Neural cell (in vitro differentiated cells): Measurements from ENCODE around the gene NGEF. TPM values are rescaled to one million over a fixed set of nuclear protein-coding genes. Genes with fewer than 3 reads are reported as not detected.

ENCODE experiments used
- H2AFZ ChIP-seq: fragments of 200-600, 300-800 bp; sonication (generic), shearing (Covaris generic); 2 replicates; pipeline ENCODE4 v1.6.0; 2014; ENCODE audit warnings: low read depth, mild to moderate bottlenecking, antibody characterized with exemption, low read length, moderate library complexity
- H3F3A ChIP-seq: fragments of 200-600 bp; shearing (Covaris generic); 2 replicates; pipeline ENCODE4 v1.6.1; 2016; ENCODE audit warnings: mild to moderate bottlenecking, moderate library complexity, mixed read lengths, antibody characterized with exemption, low read length; ENCODE audit not compliant: insufficient read depth, poor library complexity, severe bottlenecking
- H3K27ac ChIP-seq: fragments of 200-600, 300-800 bp; sonication (generic), shearing (Covaris generic); 2 replicates; pipeline ENCODE4 v1.5.1; 2014; ENCODE audit warnings: mild to moderate bottlenecking, low read length, moderate library complexity
- H3K27me3 ChIP-seq: fragments of 300-800, 200-600 bp; sonication (generic), shearing (Covaris generic); 2 replicates; pipeline ENCODE4 v1.6.0; 2014; ENCODE audit warnings: mild to moderate bottlenecking, low read depth, low read length, moderate library complexity; ENCODE audit not compliant: insufficient read depth
- H3K36me3 ChIP-seq: fragments of 300-800, 200-600 bp; sonication (generic), shearing (Covaris generic); 2 replicates; pipeline ENCODE4 v1.5.1; 2014; ENCODE audit warnings: mild to moderate bottlenecking, antibody characterized with exemption, low read length, moderate library complexity; ENCODE audit not compliant: insufficient read depth
- H3K4me2 ChIP-seq: fragments of 300-800, 200-600 bp; sonication (generic), shearing (Covaris generic); 2 replicates; pipeline ENCODE4 v1.6.0; 2014; ENCODE audit warnings: mild to moderate bottlenecking, low read length
- H3K4me3 ChIP-seq: fragments of 300-800, 200-600 bp; sonication (generic), shearing (Covaris generic); 2 replicates; pipeline ENCODE4 v1.5.1; 2014; ENCODE audit warnings: mild to moderate bottlenecking, low read length, moderate library complexity
- H3K79me2 ChIP-seq: fragments of 200-600 bp; shearing (Covaris generic); replicated peaks from 2 replicates; pipeline ENCODE4 v1.6.0; 2014; ENCODE audit warnings: mild to moderate bottlenecking, low read length, moderate library complexity; ENCODE audit not compliant: insufficient read depth
- H3K9ac ChIP-seq: fragments of 300-800, 200-600 bp; sonication (generic), shearing (Covaris generic); 2 replicates; pipeline ENCODE4 v1.6.1; 2016; ENCODE audit warnings: mild to moderate bottlenecking, low read length, mixed read lengths
- H3K9me2 ChIP-seq: fragments of 200-600 bp; shearing (Covaris generic); 2 replicates; pipeline ENCODE4 v1.6.1; 2016; ENCODE audit warnings: mild to moderate bottlenecking, low read length, mixed read lengths; ENCODE audit not compliant: insufficient read depth
- H3K9me3 ChIP-seq: fragments of 200-600, 300-800 bp; sonication (generic), shearing (Covaris generic); 2 replicates; pipeline ENCODE4 v1.6.1; 2016; ENCODE audit warnings: mild to moderate bottlenecking, mixed run types, low read length, moderate library complexity, mixed read lengths
- H4K20me1 ChIP-seq: fragments of 200-600 bp; shearing (Covaris generic); 2 replicates; pipeline ENCODE4 v1.6.1; 2016; ENCODE audit warnings: mild to moderate bottlenecking, mixed run types; ENCODE audit not compliant: insufficient read depth
- CTCF ChIP-seq: fragments of 450-650 bp; IDR thresholded peaks from 2 replicates; pipeline ENCODE4 v1.5.1; 2014; ENCODE audit warnings: antibody characterized with exemption, mild to moderate bottlenecking, moderate library complexity; ENCODE audit not compliant: poor library complexity, severe bottlenecking
- EP300 ChIP-seq: fragments of 450-650 bp; conservative IDR thresholded peaks from 2 replicates; pipeline ENCODE4 v1.6.1; 2014; ENCODE audit warnings: antibody characterized with exemption, mild to moderate bottlenecking, moderate library complexity; ENCODE audit not compliant: poor library complexity, severe bottlenecking
- EZH2 ChIP-seq: fragments of 200-600, 300-800 bp; shearing (Covaris generic), sonication (generic); IDR thresholded peaks from 2 replicates; pipeline ENCODE4 v1.6.1; 2014; ENCODE audit warnings: antibody characterized with exemption, low read length, borderline replicate concordance, mild to moderate bottlenecking; ENCODE audit not compliant: insufficient read depth, poor library complexity, severe bottlenecking
- MXI1 ChIP-seq: fragments of 450-650 bp; conservative IDR thresholded peaks from 2 replicates; pipeline ENCODE4 v1.6.1; 2014; ENCODE audit warnings: antibody characterized with exemption, mild to moderate bottlenecking; ENCODE audit not compliant: poor library complexity, severe bottlenecking
- POLR2AphosphoS5 ChIP-seq: IDR thresholded peaks from 2 replicates; pipeline ENCODE4 v1.6.1; 2012
- RAD21 ChIP-seq: fragments of 450-650 bp; conservative IDR thresholded peaks from 2 replicates; pipeline ENCODE4 v1.6.1; 2014; ENCODE audit warnings: antibody characterized with exemption, mild to moderate bottlenecking, moderate library complexity
- SMC3 ChIP-seq: fragments of 450-650 bp; conservative IDR thresholded peaks from 2 replicates; pipeline ENCODE4 v1.6.1; 2014; ENCODE audit warnings: antibody characterized with exemption, mild to moderate bottlenecking, moderate library complexity; ENCODE audit not compliant: poor library complexity
- TAF1 ChIP-seq: IDR thresholded peaks from 2 replicates; pipeline ENCODE4 v1.6.1; 2012; ENCODE audit warnings: low read depth
- polyA plus RNA-seq: library from polyadenylated mRNA; depleted of rRNA; stranded (reverse); fragments of >200 nt; gene quantifications from 2 replicates; pipeline ENCODE4 v1.2.3, GENCODE V29; 2014
- TF ChIP-seq, protein P1 (sequence below): IDR thresholded peaks from 2 replicates; pipeline ENCODE4 v1.6.1; 2012; ENCODE audit warnings: borderline replicate concordance

NGEF gene
- polyA plus RNA-seq, 1 donor from 2014 or later, result 5.2 TPM

- H3K9me2 ChIP-seq, result no peaks in the 10 kb centered on the region
- H3K9ac ChIP-seq, result no peak overlapping the region
- no peaks in the 10 kb centered on the region for H4K20me1 ChIP-seq
- H3K4me2 ChIP-seq, result no peak overlapping the region
- no peaks in the 10 kb centered on the region for H3K79me2 ChIP-seq
- no peaks in the 10 kb centered on the region for H3K27me3 ChIP-seq
- no peak overlapping the region for H2AFZ ChIP-seq
- no peak overlapping the region for H3K4me3 ChIP-seq
- H3K9me3 ChIP-seq, result no peaks in the 10 kb centered on the region
- H3K36me3 ChIP-seq, result no peaks in the 10 kb centered on the region
- H3F3A ChIP-seq, result no peaks in the 10 kb centered on the region
- TF ChIP-seq POLR2AphosphoS5, result no peak
- TF ChIP-seq CTCF, result no peak
- TF ChIP-seq, protein P1, sequence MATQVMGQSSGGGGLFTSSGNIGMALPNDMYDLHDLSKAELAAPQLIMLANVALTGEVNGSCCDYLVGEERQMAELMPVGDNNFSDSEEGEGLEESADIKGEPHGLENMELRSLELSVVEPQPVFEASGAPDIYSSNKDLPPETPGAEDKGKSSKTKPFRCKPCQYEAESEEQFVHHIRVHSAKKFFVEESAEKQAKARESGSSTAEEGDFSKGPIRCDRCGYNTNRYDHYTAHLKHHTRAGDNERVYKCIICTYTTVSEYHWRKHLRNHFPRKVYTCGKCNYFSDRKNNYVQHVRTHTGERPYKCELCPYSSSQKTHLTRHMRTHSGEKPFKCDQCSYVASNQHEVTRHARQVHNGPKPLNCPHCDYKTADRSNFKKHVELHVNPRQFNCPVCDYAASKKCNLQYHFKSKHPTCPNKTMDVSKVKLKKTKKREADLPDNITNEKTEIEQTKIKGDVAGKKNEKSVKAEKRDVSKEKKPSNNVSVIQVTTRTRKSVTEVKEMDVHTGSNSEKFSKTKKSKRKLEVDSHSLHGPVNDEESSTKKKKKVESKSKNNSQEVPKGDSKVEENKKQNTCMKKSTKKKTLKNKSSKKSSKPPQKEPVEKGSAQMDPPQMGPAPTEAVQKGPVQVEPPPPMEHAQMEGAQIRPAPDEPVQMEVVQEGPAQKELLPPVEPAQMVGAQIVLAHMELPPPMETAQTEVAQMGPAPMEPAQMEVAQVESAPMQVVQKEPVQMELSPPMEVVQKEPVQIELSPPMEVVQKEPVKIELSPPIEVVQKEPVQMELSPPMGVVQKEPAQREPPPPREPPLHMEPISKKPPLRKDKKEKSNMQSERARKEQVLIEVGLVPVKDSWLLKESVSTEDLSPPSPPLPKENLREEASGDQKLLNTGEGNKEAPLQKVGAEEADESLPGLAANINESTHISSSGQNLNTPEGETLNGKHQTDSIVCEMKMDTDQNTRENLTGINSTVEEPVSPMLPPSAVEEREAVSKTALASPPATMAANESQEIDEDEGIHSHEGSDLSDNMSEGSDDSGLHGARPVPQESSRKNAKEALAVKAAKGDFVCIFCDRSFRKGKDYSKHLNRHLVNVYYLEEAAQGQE, result no peak
- TF ChIP-seq TAF1, result no peak
- TF ChIP-seq EP300, result no peak
- TF ChIP-seq SMC3, result no peak
- no peak for TF ChIP-seq EZH2
- no peak for TF ChIP-seq MXI1
- TF ChIP-seq RAD21, result no peak
- no peak overlapping the region for H3K27ac ChIP-seq
Observed at GRCh38 chr2:232890536-232890895, 122.5 kb downstream of the NGEF start.

DNA sequence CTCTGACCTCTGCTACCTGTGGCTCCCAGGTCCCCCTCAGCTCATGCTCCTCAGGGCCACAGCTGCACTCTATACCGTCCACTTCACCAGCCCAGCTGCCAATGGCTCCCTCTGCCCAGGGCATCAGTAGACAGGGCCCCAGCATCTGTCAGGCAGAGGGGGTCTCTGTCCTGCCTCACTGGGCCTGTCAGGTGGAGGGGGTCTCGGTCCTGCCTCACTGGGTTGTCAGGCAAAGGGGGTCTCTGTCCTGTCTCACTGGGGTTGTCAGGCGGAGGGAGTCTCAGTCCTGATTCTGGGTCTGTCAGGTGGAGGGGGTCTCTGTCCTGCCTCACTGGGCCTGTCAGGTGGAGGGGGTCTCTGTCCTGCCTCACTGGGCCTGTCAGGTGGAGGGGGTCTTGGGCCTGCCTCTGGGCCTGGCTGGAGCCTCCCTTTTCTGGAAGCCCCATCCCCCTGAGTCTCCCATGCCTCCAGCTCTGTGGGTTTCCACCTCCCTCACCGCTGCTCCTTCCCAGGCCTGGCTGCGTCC is 123.1 kb downstream of the NGEF start:
- Histone ChIP-seq H3K4me3 (no peak overlapping the region), H3K79me2 (no peaks in the 10 kb centered on the region), H3F3A (no peaks in the 10 kb centered on the region), H3K27ac (no peak overlapping the region), H3K27me3 (no peaks in the 10 kb centered on the region), H3K9ac (no peak overlapping the region), H4K20me1 (no peaks in the 10 kb centered on the region), H2AFZ (no peak overlapping the region), H3K4me2 (no peak overlapping the region), H3K36me3 (no peaks in the 10 kb centered on the region), H3K9me3 (no peaks in the 10 kb centered on the region), H3K9me2 (no peaks in the 10 kb centered on the region)
- TF ChIP-seq EZH2 (no peak), SMC3 (no peak), TAF1 (no peak), RAD21 (no peak), EP300 (no peak), CTCF (no peak), MXI1 (no peak), POLR2AphosphoS5 (no peak)
- TF ChIP-seq, protein P1, result no peak
